GM18507 (cell line): ENCODE measurements around the gene SELENBP1.

Experiments
- DNase-seq: peaks from one replicate; pipeline ENCODE4 v3.0.0; 2011; ENCODE audit warnings: low read depth; ENCODE audit not compliant: insufficient read length; ENCODE audit errors: extremely low spot score
- FAIRE-seq: peaks from 2 replicates; lab custom pipeline; 2011; peaks lifted over from hg19 to GRCh38; lab: Jason Lieb, UNC

SELENBP1 gene

GRCh38 chr1:151346769-151347522 lies 25.6 kb downstream of the SELENBP1 start, which contains the start of gene RFX5:
RFX5 (minus strand) TSS chr1:151347252; CDS start chr1:151346320, 932 bp downstream.
- peak; percentile 83 for DNase-seq
- peak; percentile 98 for FAIRE-seq

DNA sequence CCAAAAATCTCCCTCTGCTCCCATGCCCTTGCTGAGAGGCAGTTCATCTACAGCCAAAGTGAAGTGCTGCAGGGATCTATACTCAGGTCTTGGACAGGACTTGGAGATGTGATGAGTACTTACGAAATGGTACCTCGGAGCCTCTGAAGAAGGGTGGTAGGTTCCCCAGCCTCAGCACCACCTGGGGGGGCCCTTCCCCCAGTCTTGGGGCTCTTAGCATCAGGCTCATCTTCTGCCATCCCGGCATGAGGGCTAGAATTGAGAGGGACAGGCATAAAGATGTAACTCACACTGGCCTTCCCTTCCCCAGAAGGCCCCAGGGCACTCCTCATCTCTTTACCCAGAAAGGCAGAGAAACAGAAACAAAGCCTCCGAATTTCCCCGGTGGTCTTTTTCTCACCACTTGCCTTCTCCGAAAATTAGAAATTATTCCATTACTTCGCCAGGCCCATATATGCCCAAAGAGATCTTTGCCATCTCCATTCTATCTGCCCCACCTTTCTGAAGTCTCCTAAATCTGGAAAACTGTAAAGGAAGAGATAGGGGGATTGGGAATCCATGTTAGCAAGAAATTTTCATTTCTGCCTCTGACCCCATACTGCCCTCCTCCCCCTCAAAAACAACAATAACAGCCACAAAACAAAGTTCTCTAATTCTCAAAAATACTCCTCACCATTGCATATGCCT lies 26.3 kb downstream of the SELENBP1 start:
- FAIRE-seq (no peak), DNase-seq (no peak)

GRCh38 chr1:151344291-151344690 lies 28.2 kb downstream of the SELENBP1 start:
- FAIRE-seq (no peak), DNase-seq (no peak)

GRCh38 chr1:151343587-151343986 lies 28.9 kb downstream of the SELENBP1 start:
- no peak for FAIRE-seq

GRCh38 chr1:151342569-151342968 lies 29.9 kb downstream of the SELENBP1 start:
- no peak for FAIRE-seq
- DNase-seq, result no peak

More at GRCh38 chr1:151343587-151343986, 28.9 kb downstream of the SELENBP1 start:
- no peak for DNase-seq

DNA sequence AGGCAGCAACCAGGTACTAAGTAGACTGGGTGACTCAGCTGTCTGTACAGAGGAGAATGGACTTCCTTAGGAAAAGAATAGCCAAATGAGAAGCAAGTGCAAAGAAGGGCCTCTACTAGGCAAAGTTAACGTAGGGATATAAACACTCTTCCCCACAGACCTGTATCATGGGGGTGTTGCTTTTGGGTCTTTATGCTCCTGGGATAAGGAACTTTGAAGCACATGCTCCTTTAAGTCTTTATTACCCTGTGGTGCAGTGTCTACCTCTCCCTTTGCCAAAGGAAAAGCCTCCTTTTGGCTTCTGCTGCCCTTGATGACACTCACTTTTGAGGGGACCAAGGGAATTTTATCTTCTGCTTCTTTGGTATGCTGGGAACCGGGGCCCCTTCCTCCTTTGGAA lies 30.5 kb downstream of the SELENBP1 start:
- FAIRE-seq, result no peak
- DNase-seq, result no peak

- FAIRE-seq (peak; percentile 85), DNase-seq (no peak)
Observed at GRCh38 chr1:151340870-151341754, 31.4 kb downstream of the SELENBP1 start.

DNA sequence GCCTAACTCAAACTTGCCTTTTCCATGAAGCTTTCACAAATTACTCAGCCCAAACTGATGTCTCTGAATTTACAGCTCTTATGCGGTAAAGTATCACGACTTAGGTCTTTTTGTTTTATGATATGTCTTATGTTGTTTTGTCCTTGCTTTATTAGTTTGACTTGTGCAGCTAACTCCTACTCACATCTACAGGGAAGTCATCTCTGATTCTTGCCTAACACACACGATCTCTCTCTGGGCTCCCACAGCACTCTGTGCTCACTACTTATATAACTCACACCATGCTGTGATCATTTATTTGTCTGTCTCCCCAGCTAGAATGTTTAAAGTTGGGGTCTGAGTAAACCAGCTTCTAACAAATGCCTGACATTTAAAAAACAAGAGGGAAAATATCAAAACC lies 35.9 kb downstream of the SELENBP1 start:
- no peak for FAIRE-seq
- no peak for DNase-seq

DNA sequence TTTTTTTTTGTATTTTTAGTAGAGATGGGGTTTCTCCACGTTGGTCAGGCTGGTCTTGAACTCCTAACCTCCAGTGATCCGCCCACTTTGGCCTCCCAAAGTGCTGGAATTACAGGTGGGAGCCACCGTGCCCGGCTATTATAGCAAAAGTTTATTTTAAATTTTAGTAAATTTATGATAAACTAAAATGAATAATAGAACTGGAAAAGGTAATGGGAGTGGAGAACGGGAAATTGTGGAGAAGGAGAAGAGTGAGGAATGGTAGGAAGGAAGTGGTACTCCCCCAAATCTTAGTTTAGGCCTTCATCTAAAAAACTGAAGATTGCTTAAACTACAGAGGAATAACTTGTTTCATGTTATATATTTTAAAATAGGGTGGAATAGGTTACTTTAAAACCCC lies 37.7 kb downstream of the SELENBP1 start:
- FAIRE-seq (no peak), DNase-seq (no peak)

- DNase-seq (no peak), FAIRE-seq (no peak)
Observed at GRCh38 chr1:151327903-151328674, 44.4 kb downstream of the SELENBP1 start.

DNA sequence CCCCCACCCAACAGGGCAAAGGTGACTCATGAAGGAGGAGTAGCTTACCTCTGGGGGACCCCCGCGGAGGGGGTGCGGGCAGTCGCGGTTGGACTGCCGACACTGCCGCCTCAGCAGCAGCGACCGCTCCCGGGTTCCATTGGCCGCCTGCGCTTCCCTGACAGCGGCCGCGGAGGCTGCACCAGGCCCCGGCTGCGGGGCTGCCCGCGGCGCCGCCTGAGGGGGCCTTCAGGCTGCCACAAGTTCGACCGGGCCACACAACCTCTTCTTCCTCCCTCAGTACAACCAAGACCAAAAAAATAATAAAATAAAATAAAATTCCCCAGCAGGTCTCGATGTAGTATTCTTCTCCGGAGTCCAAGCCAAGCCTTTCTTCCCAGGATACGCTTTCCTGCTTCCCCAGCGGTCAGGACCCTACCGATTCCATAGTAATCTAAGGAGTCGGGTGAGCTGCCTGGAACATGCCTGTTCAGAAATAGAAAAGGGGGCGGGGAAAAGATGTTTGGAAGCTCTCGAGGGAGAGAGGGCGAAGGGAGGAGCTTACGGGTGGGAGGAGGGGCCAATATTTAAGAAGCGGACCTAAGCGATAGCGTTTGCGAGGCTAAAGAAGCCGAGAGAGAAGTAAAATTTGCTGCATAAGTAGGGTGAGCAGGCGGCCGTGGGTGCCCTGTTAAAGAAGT lies 45.1 kb downstream of the SELENBP1 start, which contains the start of gene PI4KB:
Gene PI4KB, minus strand, starts transcription at position 194 of the 680 bp plus-strand sequence. CDS start 10,935 bp downstream, outside the sequence.
- peak; percentile 92 for FAIRE-seq
- DNase-seq, result peak; percentile 95

DNA sequence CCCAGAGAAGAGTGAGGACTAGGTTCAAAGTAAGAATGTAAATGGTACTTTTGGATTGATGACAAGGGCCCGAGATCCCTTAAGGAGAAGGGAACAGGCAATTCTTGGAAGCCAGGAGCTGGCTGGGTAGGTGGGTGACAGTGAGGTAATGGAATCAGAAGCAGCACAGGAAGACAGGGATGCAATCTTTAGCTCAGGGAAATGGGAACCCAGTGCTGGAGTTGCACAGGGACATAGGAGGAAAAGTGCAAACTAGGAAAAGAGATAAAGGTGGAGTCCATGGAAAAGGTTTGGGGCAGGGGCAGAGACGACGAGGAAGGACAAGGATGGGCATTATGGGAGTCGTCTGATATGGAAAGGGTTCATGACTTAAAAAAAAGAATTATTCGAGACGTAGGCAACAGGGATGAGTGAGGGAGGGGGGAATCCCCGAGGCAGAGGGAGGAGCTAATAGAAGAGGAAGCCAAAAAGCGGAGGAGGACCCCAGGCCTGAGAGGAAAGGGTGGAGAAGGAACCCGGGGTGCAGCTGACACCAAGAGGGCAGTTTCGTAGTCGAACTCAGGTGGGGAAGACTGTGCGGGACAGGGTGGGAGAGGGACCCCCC lies 45.8 kb downstream of the SELENBP1 start:
- FAIRE-seq (peak; percentile 79), DNase-seq (peak; percentile 65)

DNA sequence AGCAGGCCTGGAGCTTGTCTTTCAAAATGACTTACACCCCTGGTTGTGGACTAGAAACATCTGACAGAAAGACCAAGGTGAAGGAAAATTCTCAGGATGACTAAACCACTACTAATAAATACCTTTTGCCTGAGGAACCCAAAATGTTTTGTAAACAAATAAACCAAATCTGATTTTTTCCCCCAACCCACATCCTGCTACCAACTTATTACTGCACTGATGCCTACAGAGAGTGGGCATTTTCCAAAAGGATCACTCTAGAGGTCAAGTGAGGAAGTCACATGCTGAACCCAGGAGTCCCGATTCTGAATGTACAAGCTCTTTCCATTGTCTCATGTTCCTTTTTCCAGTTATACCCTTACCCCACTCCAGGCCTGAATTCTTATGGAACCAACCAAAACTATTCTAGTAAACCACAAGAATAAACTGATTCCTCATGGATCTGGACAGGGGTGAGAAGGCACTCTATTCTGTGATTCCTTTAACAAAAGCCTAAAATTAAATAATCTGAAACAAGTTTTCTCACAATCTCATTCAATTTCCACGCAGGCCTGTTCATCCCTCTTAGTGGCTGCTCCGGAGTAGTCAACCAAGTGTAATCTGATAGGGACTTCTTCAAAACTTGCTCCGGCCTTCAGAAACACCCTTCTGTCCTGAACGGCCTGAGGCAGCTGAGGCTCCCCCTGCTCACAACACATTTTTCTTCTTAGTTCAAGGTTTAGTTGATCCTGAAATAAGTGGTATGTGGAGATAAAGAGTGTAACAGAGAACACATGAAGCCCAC lies 46.7 kb downstream of the SELENBP1 start:
- FAIRE-seq, result no peak
- DNase-seq, result no peak

DNA sequence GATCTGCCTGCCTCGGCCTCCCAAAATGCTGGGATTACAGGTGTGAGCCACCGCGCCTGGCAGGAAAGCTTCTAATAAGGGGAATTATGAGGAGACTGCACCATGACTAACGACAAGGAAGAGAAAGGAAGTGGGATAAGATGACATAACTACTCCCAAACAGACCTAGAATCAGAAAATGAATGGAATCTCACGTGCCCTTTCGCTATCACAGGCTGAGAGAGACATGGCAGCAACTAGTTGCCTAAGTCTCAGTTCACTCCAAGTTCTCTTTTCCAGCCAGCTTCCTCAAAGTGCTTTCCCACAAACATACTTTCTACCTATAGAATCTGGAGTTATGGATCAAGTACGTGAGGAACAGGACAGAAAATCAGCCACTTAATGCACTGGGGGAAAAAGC lies 47.3 kb downstream of the SELENBP1 start:
- DNase-seq (no peak), FAIRE-seq (no peak)

DNA sequence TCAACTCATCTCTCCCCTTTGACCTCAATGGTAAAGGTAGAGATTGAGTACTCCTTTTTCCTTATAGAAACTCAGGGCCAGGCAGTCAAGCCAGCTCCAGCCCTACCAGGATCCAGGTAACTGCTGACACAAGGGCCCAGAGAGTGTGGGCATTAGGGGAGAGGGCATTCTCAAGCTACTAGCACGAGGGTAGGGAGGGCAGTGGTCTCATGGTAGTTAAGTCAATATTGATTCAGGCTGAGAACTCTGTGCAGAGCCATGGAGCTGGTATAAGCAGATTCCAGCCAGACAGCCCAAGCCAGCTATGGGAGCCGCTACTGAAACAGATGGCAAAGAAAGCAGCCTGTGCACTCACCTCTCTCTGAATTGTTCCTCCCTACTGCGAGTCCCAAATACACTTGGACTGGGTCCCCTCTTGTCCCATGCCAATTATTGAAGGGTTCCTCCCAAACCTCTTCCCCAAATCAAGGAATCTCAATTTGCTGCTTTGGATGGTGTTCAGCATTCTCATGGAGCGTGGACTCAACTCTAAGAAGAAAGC lies 48.0 kb downstream of the SELENBP1 start:
- no peak for DNase-seq
- no peak for FAIRE-seq

DNA sequence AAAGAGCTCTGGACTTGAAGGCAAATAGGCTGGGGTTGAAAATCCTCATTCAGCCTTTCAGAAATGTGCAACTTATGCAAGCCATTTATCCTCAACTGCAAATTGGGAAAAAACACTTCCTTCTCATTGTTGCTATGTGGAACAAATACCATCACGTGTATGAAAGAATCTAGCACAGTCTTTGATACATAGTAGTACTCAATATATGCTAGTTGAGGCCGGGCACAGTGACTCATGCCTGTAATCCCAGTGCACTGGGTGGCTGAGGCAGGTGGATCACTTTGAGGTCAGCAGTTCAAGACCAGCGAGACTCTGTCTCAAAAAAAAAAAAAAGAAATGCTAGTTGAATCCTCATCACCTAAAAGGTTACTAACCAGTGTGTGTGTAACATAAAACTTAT lies 53.5 kb downstream of the SELENBP1 start:
- no peak for FAIRE-seq

GRCh38 chr1:151315565-151316235 lies 56.8 kb downstream of the SELENBP1 start:
- FAIRE-seq, result no peak
- DNase-seq, result no peak

More for the DNA sequence above, 53.5 kb downstream of the SELENBP1 start:
- no peak for DNase-seq
